Measurements from ENCODE around the gene PDE4B.

- no peak for TF ChIP-seq CTCF (IDR thresholded peaks at IDR 0.05)
- no peak for TF ChIP-seq POLR2A (IDR thresholded peaks at IDR 0.05)
These were observed 367.1 kb downstream of the PDE4B start for GRCh38 chr1:66159800-66160199.

Data from lower leg skin (tissue), 3 donors.